H1 (cell line): ENCODE measurements around the gene ANGPTL4. TPM values are rescaled to one million over a fixed set of nuclear protein-coding genes. Genes with fewer than 3 reads are reported as not detected.

Source experiments
- CTCF ChIA-PET: fragments of 300-600 bp; sonication (Branson Sonifier 250); formaldehyde crosslinking; loops from one replicate; lab custom pipeline; 2021; ENCODE audit not compliant: partially characterized antibody; lab: Charles Lee
- POLR2A ChIA-PET: fragments of 300-600 bp; sonication (Branson Sonifier 250); formaldehyde crosslinking; loops from one replicate; lab custom pipeline; 2021; ENCODE audit warnings: inconsistent platforms; ENCODE audit not compliant: partially characterized antibody; lab: Charles Lee
- DNase-seq, 2 experiments: peaks; one replicate each; pipeline versions ENCODE4 v3.0.0 to v3.0.0-alpha.2; 2010 to 2022; ENCODE audit warnings: low spot score in 2 of 2, low read depth in 1 of 2, mixed read lengths in 1 of 2
- FAIRE-seq: peaks from 2 replicates; lab custom pipeline; 2011; peaks lifted over from hg19 to GRCh38; lab: Jason Lieb, UNC
- H2AFZ ChIP-seq: 2 replicates; pipeline ENCODE4 v1.8.1; 2012; ENCODE audit warnings: low read length, inconsistent platforms
- H2AK5ac ChIP-seq: 2 replicates; pipeline ENCODE4 v1.6.1; 2013; ENCODE audit warnings: low read depth, low read length
- H2BK120ac ChIP-seq: replicated peaks from 2 replicates; pipeline ENCODE3; 2013; ENCODE audit warnings: low read depth, low read length, inconsistent platforms
- H2BK12ac ChIP-seq: 2 replicates; pipeline ENCODE4 v1.6.1; 2013; ENCODE audit warnings: low read depth, low read length
- H2BK15ac ChIP-seq: 2 replicates; pipeline ENCODE4 v1.6.1; 2013; ENCODE audit warnings: low read length
- H2BK20ac ChIP-seq: 2 replicates; pipeline ENCODE4 v1.6.1; 2013; ENCODE audit warnings: low read length
- H2BK5ac ChIP-seq: 2 replicates; pipeline ENCODE4 v1.6.1; 2013; ENCODE audit warnings: low read depth, low read length
- H3K14ac ChIP-seq: 2 replicates; pipeline ENCODE4 v1.6.1; 2013; ENCODE audit warnings: inconsistent platforms; ENCODE audit not compliant: insufficient read length
- H3K18ac ChIP-seq: 2 replicates; pipeline ENCODE4 v1.6.1; 2013; ENCODE audit warnings: low read length; ENCODE audit errors: extremely low read depth
- H3K23ac ChIP-seq: 2 replicates; pipeline ENCODE4 v1.6.1; 2013; ENCODE audit warnings: inconsistent platforms; ENCODE audit not compliant: insufficient read length
- H3K23me2 ChIP-seq: 2 replicates; pipeline ENCODE4 v1.6.1; 2013; ENCODE audit warnings: low read depth, low read length
- H3K27ac ChIP-seq: 2 replicates; pipeline ENCODE4 v1.6.1; 2011; ENCODE audit warnings: low read depth, low read length, inconsistent platforms
- H3K27me3 ChIP-seq, 4 experiments: replicated peaks in 1 of 4; 1 replicate in 1 of 4; 2 replicates in 3 of 4; pipeline versions ENCODE4 v1.6.1 to v1.8.1; 2011 to 2013; ENCODE audit warnings: low read length in 3 of 4, mild to moderate bottlenecking in 3 of 4, inconsistent platforms in 2 of 4, mixed read lengths in 2 of 4, moderate library complexity in 1 of 4; ENCODE audit not compliant: control insufficient read depth in 3 of 4, insufficient read depth in 3 of 4; ENCODE audit errors: extremely low read depth in 1 of 4
- H3K36me3 ChIP-seq, 4 experiments: 2 replicates each; pipeline versions ENCODE4 v1.6.1 to v1.8.1; 2011 to 2013; ENCODE audit warnings: mild to moderate bottlenecking in 4 of 4, low read length in 3 of 4, moderate library complexity in 2 of 4, control low read depth in 1 of 4, inconsistent platforms in 1 of 4; ENCODE audit not compliant: insufficient read depth in 4 of 4, control insufficient read depth in 2 of 4
- H3K4ac ChIP-seq: replicated peaks from 2 replicates; pipeline ENCODE3; 2013; ENCODE audit warnings: low read length, low read depth, mixed read lengths, inconsistent platforms; ENCODE audit not compliant: insufficient read length
- H3K4me1 ChIP-seq, 4 experiments: replicated peaks in 1 of 4; 1 replicate in 1 of 4; 2 replicates in 3 of 4; pipeline versions ENCODE4 v1.6.1 to v1.8.1; 2011 to 2013; ENCODE audit warnings: low read length in 3 of 4, inconsistent platforms in 2 of 4, mixed read lengths in 1 of 4; ENCODE audit not compliant: insufficient read depth in 4 of 4, control insufficient read depth in 3 of 4
- H3K4me2 ChIP-seq, 2 experiments: 2 replicates each; pipeline versions ENCODE4 v1.6.1 to v1.8.1; 2011 to 2013; ENCODE audit warnings: low read depth in 2 of 2, low read length in 2 of 2, control low read depth in 1 of 2, inconsistent platforms in 1 of 2, mild to moderate bottlenecking in 1 of 2; ENCODE audit not compliant: insufficient read depth in 1 of 2
- H3K4me3 ChIP-seq, 4 experiments: fragments of 200-600, 300-600 bp in 1 of 4; sonication (generic), shearing (Covaris generic), sonication (Bioruptor Twin) in 1 of 4; 2 replicates each; pipeline versions ENCODE4 v1.5.1 to v1.8.1; 2011 to 2016; ENCODE audit warnings: low read length in 4 of 4, low read depth in 3 of 4, control low read depth in 2 of 4, inconsistent platforms in 2 of 4, mild to moderate bottlenecking in 2 of 4, mixed read lengths in 1 of 4, moderate library complexity in 1 of 4; ENCODE audit not compliant: insufficient read depth in 2 of 4; ENCODE audit errors: extremely low read depth in 1 of 4
- H3K56ac ChIP-seq: replicated peaks from 2 replicates; pipeline ENCODE3; 2013; ENCODE audit warnings: low read depth, mild to moderate bottlenecking, mixed read lengths, low read length, inconsistent platforms; ENCODE audit not compliant: insufficient read length
- H3K79me1 ChIP-seq: 2 replicates; pipeline ENCODE4 v1.6.1; 2013; ENCODE audit warnings: low read depth, low read length, control low read depth
- H3K79me2 ChIP-seq, 2 experiments: 2 replicates each; pipeline versions ENCODE4 v1.6.1 to v1.8.1; 2012 to 2013; ENCODE audit warnings: low read length in 2 of 2, mild to moderate bottlenecking in 2 of 2, inconsistent platforms in 1 of 2; ENCODE audit not compliant: insufficient read depth in 2 of 2, control insufficient read depth in 1 of 2
- H3K9ac ChIP-seq, 4 experiments: replicated peaks in 1 of 4; 1 replicate in 1 of 4; 2 replicates in 3 of 4; pipeline versions ENCODE4 v1.6.1 to v1.8.1; 2011 to 2013; ENCODE audit warnings: low read depth in 3 of 4, low read length in 3 of 4, control low read depth in 2 of 4, mild to moderate bottlenecking in 2 of 4, moderate library complexity in 2 of 4, inconsistent platforms in 1 of 4; ENCODE audit errors: extremely low read depth in 1 of 4
- H3K9me3 ChIP-seq, 2 experiments: 2 replicates each; pipeline versions ENCODE4 v1.6.1 to v1.8.1; 2012 to 2013; ENCODE audit warnings: mild to moderate bottlenecking in 2 of 2, moderate library complexity in 2 of 2, control low read depth in 1 of 2, inconsistent platforms in 1 of 2, low read depth in 1 of 2, low read length in 1 of 2, mixed read lengths in 1 of 2; ENCODE audit not compliant: insufficient read depth in 2 of 2
- H4K20me1 ChIP-seq, 2 experiments: replicated peaks in 1 of 2; 2 replicates each; pipeline versions ENCODE3 to v1.8.1; 2011 to 2013; ENCODE audit warnings: inconsistent platforms in 2 of 2, low read length in 2 of 2, mild to moderate bottlenecking in 1 of 2; ENCODE audit not compliant: insufficient read depth in 2 of 2, control insufficient read depth in 1 of 2
- H4K5ac ChIP-seq: 2 replicates; pipeline ENCODE4 v1.6.1; 2013; ENCODE audit warnings: low read length, low read depth, mixed read lengths, inconsistent platforms; ENCODE audit not compliant: insufficient read length
- H4K8ac ChIP-seq: 2 replicates; pipeline ENCODE4 v1.8.0; 2013; ENCODE audit warnings: mild to moderate bottlenecking, moderate library complexity, low read length, inconsistent platforms; ENCODE audit not compliant: insufficient read depth; ENCODE audit errors: extremely low read depth
- H4K91ac ChIP-seq: replicated peaks from 2 replicates; pipeline ENCODE3; 2013; ENCODE audit warnings: low read length, mixed read lengths, inconsistent platforms; ENCODE audit not compliant: insufficient read length
- BCL11A ChIP-seq, 2 experiments: IDR thresholded peaks; one replicate each; pipeline ENCODE4 v1.6.1; 2011; ENCODE audit warnings: low read depth in 2 of 2, low read length in 2 of 2, mild to moderate bottlenecking in 2 of 2
- CHD1 ChIP-seq: IDR thresholded peaks from 2 replicates; pipeline ENCODE4 v1.6.1; 2012; ENCODE audit warnings: low read depth, low read length, improper control_type of control experiment
- CTBP2 ChIP-seq: IDR thresholded peaks from 2 replicates; pipeline ENCODE4 v1.7.0; 2011; ENCODE audit warnings: borderline replicate concordance, mild to moderate bottlenecking, moderate library complexity, mixed read lengths, low read length; ENCODE audit not compliant: insufficient read depth, insufficient read length
- EP300 ChIP-seq, 2 experiments: IDR thresholded peaks; 1 replicate in 1 of 2; 2 replicates in 1 of 2; pipeline ENCODE4 v1.6.1; 2011 to 2012; ENCODE audit warnings: low read depth in 2 of 2, low read length in 2 of 2, mild to moderate bottlenecking in 2 of 2, borderline replicate concordance in 1 of 2, inconsistent platforms in 1 of 2, moderate library complexity in 1 of 2
- GTF2F1 ChIP-seq: IDR thresholded peaks from 2 replicates; pipeline ENCODE4 v1.6.1; 2012; ENCODE audit warnings: low read depth, low read length, improper control_type of control experiment, borderline replicate concordance
- MAFK ChIP-seq: IDR thresholded peaks from 2 replicates; pipeline ENCODE4 v1.6.1; 2012; ENCODE audit warnings: low read depth, mild to moderate bottlenecking, improper control_type of control experiment, low read length
- NRF1 ChIP-seq: IDR thresholded peaks from 2 replicates; pipeline ENCODE4 v1.6.1; 2011; ENCODE audit warnings: mild to moderate bottlenecking, low read depth, low read length, improper control_type of control experiment
- POU5F1 ChIP-seq: IDR thresholded peaks from 2 replicates; pipeline ENCODE4 v1.6.1; 2011; ENCODE audit warnings: low read depth, mild to moderate bottlenecking, low read length, moderate library complexity
- RXRA ChIP-seq: IDR thresholded peaks from 2 replicates; pipeline ENCODE4 v1.6.1; 2011; ENCODE audit warnings: low read depth, mild to moderate bottlenecking, low read length, moderate library complexity; ENCODE audit not compliant: insufficient read depth
- SAP30 ChIP-seq: fragments of 300-600 bp; sonication (generic); IDR thresholded peaks from 2 replicates; pipeline ENCODE4 v1.7.1; 2012; ENCODE audit warnings: low read length, moderate library complexity, mild to moderate bottlenecking, inconsistent platforms; ENCODE audit not compliant: insufficient read depth, insufficient replicate concordance
- SP1 ChIP-seq: IDR thresholded peaks from 2 replicates; pipeline ENCODE4 v1.6.1; 2011; ENCODE audit warnings: low read depth, low read length
- WGBS, 2 experiments: shearing (Covaris generic) in 1 of 2; methylation state at CpG; one replicate each; pipeline versions ENCODE4 v1.1.6 to v1.1.7; 2013 to 2015; ENCODE audit warnings: low lambda C conversion rate in 2 of 2, mixed read lengths in 2 of 2, inconsistent platforms in 1 of 2, low coverage in 1 of 2, missing lambda C conversion rate in 1 of 2; ENCODE audit not compliant: insufficient replicate concordance in 2 of 2, insufficient coverage in 1 of 2, insufficient read length in 1 of 2; ENCODE audit errors: extremely low coverage in 1 of 2, missing lambda C conversion rate in 1 of 2; 5-methylcytosine and 5-hydroxymethylcytosine counted together
- polyA plus RNA-seq, 7 experiments: library from polyadenylated mRNA; depleted of rRNA in 3 of 7; stranded (reverse) in 5 of 7; unstranded in 2 of 7; fragments of >200 nt in 5 of 7; fragments of 200-250 nt in 2 of 7; gene quantifications; 1 replicate in 5 of 7; 2 replicates in 1 of 7; 4 replicates in 1 of 7; pipeline versions ENCODE4 v1.2.1 to v1.2.3, GENCODE V29; 2011 to 2013; ENCODE audit warnings: missing spikeins in 2 of 7, mixed read lengths in 2 of 7
- total RNA-seq: library from RNA; stranded (reverse); fragmentation: NEBNext Ultra II Directional; extraction: Animal tissue kit (Norgen Biotek cat#: 25700); gene quantifications from 2 replicates; pipeline ENCODE4 v1.2.1, GENCODE V29; 2021

Gene ANGPTL4
- total and polyA plus RNA-seq, 2 of the 8 experiments (the other 6 are each of a cell fraction or from before 2014, with no cell fraction given) = 2.3 to 6.5 TPM

DNA sequence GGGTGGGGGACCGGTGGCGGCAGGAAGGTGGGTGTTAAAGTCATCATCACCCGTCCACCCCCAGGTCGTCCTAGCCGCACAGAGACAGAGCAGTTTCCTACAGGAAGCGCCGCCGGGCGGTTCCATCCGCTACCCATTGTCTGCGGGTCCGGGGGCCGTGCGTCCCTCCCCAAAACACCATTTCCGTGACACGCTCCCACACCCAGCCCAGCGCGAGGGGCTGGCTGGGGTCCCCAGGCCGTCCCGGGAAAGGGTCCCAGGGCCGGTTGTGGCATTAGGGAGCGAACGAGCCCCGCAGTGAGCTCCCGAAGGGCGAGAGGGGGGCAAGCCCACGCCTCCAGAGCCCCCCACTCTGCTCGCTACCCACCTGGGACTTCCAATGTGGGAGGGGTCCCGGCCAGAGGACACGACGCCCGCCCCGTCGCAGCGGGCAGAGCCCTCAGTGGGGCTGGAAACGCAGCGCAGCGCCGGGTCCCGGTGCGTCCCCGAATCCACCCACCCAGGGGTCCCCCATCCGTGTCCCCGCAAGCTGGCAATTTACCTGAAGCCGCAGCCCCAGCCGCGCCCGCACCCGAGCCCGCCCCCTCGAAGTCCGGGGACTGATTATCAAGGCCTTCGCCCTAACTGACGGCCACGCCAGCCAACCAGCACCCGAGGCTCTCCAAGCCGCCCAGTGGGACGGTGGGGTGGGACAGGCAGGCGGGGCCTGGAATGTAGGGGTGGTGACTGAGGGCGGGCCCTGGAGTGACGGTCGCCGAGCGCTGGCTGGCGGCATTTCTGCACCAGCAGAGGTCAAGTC lies 21.1 kb upstream of the ANGPTL4 start, which contains the start of gene KANK3:
KANK3 (minus strand) TSS at position 579 of the 799 bp plus-strand sequence. CDS start 5,434 bp downstream, outside the sequence.
- POLR2A ChIA-PET = interaction anchor here (0.6 to 27.1 kb wide), 14 partner anchors 9 to 171 kb away, joined by 3 to 583 read pairs (median 4); partner anchors contain the start of genes CD320, NDUFA7, RAB11B and RPS28
- Histone ChIP-seq H3K36me3 (no peaks in the 10 kb centered on the region), H2AK5ac (no peak within 1 kb of the TSS), H4K20me1 (peaks cover 0 to 2% of the 10 kb centered on the region in 2 experiments), H4K91ac (no peak within 1 kb of the TSS), H2BK120ac (no peak within 1 kb of the TSS), H3K4me3 (peak within 1 kb of the TSS; percentile 50 to 71 (median 56)), H2BK15ac (no peak within 1 kb of the TSS), H3K79me2 (no peaks in the 10 kb centered on the region), H4K5ac (no peak within 1 kb of the TSS), H3K27ac (no peak within 1 kb of the TSS), H3K4me2 (peak within 1 kb of the TSS; percentile 48 to 80), H3K9me3 (no peaks in the 10 kb centered on the region), H2AFZ (peak within 1 kb of the TSS; percentile 17; the same call in 1 of the 2 replicates), H3K79me1 (no peaks in the 10 kb centered on the region), H3K9ac (0 out of 7 replicates have a peak within 1 kb of the TSS, but pooled peaks of 2 of the 4 experiments have one; percentile 0 to 14), H2BK5ac (no peak within 1 kb of the TSS), H3K4ac (no peak within 1 kb of the TSS), H2BK12ac (no peak within 1 kb of the TSS), H3K56ac (no peak within 1 kb of the TSS), H3K23ac (no peak within 1 kb of the TSS), H3K18ac (peak within 1 kb of the TSS; percentile 48; the same call in 1 of the 2 replicates), H3K4me1 (peaks cover 0 to 9% (median 3%) of the 10 kb centered on the region in 4 experiments; a peak in 4 of 7 replicates), H2BK20ac (no peak within 1 kb of the TSS), H3K23me2 (peaks cover 5% of the 10 kb centered on the region; the same call in 1 of the 2 replicates), H3K14ac (no peak within 1 kb of the TSS), H3K27me3 (peaks cover 0 to 9% (median 7%) of the 10 kb centered on the region in 4 experiments; a peak in 3 of 7 replicates), H4K8ac (no peak within 1 kb of the TSS)
- no peak for FAIRE-seq
- DNase-seq = peak; percentile 95 to 99
- CTCF ChIA-PET = interaction anchor here (0.7 to 8.2 kb wide), 8 partner anchors 11 to 163 kb away, joined by 3 to 68 read pairs (median 3); no protein-coding TSS in a partner anchor
- 13% methylated on average over 43 of the region's 65 CpGs; no CpG with 5 or more reads in 1 of the 2 experiments for WGBS, 2 experiments
- no peak for TF ChIP-seq GTF2F1
- TF ChIP-seq MAFK = no peak
- TF ChIP-seq POU5F1 = no peak
- TF ChIP-seq CTBP2 = no peak
- peak; percentile 97 for TF ChIP-seq SP1
- no peak for TF ChIP-seq BCL11A (IDR thresholded peaks at IDR 0.05; ENCODE audit: low read depth in 2 of 2, low read length in 2 of 2)
- TF ChIP-seq EP300 (IDR thresholded peaks at IDR 0.05; ENCODE audit: borderline replicate concordance in 1 of 2, low read depth in 2 of 2, low read length in 2 of 2) = no peak
- no peak for TF ChIP-seq RXRA
- TF ChIP-seq SAP30 = no peak
- TF ChIP-seq CHD1 = no peak
- no peak for TF ChIP-seq NRF1
